Activated CD4-positive, CD25-positive, alpha-beta regulatory T cell treated with anti-CD3 and anti-CD28 coated beads, Interleukin-2, amount 50 U/mL, for 16 hours (primary cell): ENCODE measurements around the gene STOM.

Experiments
- DNase-seq: peaks from one replicate; pipeline ENCODE4 v3.0.0-alpha.2; 2020; ENCODE audit warnings: low read depth, low spot score

Gene STOM

GRCh38 chr9:121349009-121349408 lies 21.0 kb downstream of the STOM start:
- DNase-seq = no peak

GRCh38 chr9:121348221-121348620 lies 21.8 kb downstream of the STOM start:
- no peak for DNase-seq

- no peak for DNase-seq
Observed at GRCh38 chr9:121345070-121345469, 25.0 kb downstream of the STOM start.

- no peak for DNase-seq
Observed at GRCh38 chr9:121344184-121344583, 25.9 kb downstream of the STOM start.

GRCh38 chr9:121340676-121341392 lies 29.2 kb downstream of the STOM start:
- no peak for DNase-seq

- no peak for DNase-seq
Observed at GRCh38 chr9:121339437-121339836, 30.6 kb downstream of the STOM start.

- no peak for DNase-seq
Observed at GRCh38 chr9:121336665-121337064, 33.4 kb downstream of the STOM start.

GRCh38 chr9:121333950-121334773 lies 35.9 kb downstream of the STOM start:
- no peak for DNase-seq

- no peak for DNase-seq
Observed at GRCh38 chr9:121331992-121332685, 37.9 kb downstream of the STOM start.

- DNase-seq = no peak
Observed at GRCh38 chr9:121331549-121331948, 38.5 kb downstream of the STOM start.

GRCh38 chr9:121328876-121329681 lies 41.0 kb downstream of the STOM start:
- no peak for DNase-seq

GRCh38 chr9:121328476-121328875 lies 41.6 kb downstream of the STOM start:
- DNase-seq = no peak

GRCh38 chr9:121326901-121327613 lies 43.0 kb downstream of the STOM start:
- no peak for DNase-seq

- DNase-seq = no peak
Observed at GRCh38 chr9:121326130-121326838, 43.8 kb downstream of the STOM start.

GRCh38 chr9:121325387-121325786 lies 44.7 kb downstream of the STOM start:
- DNase-seq = no peak

- DNase-seq = no peak
Observed at GRCh38 chr9:121324755-121325154, 45.3 kb downstream of the STOM start.

GRCh38 chr9:121324316-121324715 lies 45.7 kb downstream of the STOM start:
- no peak for DNase-seq

- no peak for DNase-seq
Observed at GRCh38 chr9:121323449-121324151, 46.5 kb downstream of the STOM start.

- DNase-seq = no peak
Observed at GRCh38 chr9:121322737-121323448, 47.2 kb downstream of the STOM start.
